Measurements from ENCODE around the gene SNRPA.
A peak's percentile ranks its signal among the peaks of the same experiment; 100 is the strongest.

GRCh38 chr19:40777937-40778705 lies 27.1 kb downstream of the SNRPA start, which contains the start of gene RAB4B:
- no peak for TF ChIP-seq ZNF274 (IDR thresholded peaks at IDR 0.05; ENCODE audit: borderline replicate concordance, extremely low read depth, low read length)
- no peak for TF ChIP-seq TCF12 (IDR thresholded peaks at IDR 0.05; ENCODE audit: low read depth, low read length)
- no peak for TF ChIP-seq CHD1 (IDR thresholded peaks at IDR 0.05; ENCODE audit: low read depth, low read length)
- peak; percentile 78 for TF ChIP-seq CREB1 (IDR thresholded peaks at IDR 0.05)
- no peak for TF ChIP-seq CTCF (IDR thresholded peaks at IDR 0.05; ENCODE audit: control extremely low read depth in 1 of 3, insufficient read depth in 1 of 3, low read depth in 1 of 3, low read length in 3 of 3)

Data from H1 (cell line).